ENCODE measurements around the gene FAM227B. TPM values are rescaled to one million over a fixed set of nuclear protein-coding genes. Genes with fewer than 3 reads are reported as not detected.

The FAM227B gene
- total and polyA plus RNA-seq, 2 of the 13 experiments (the other 11 are each of a cell fraction or from before 2014, with no cell fraction given): 1.9 to 2.6 TPM

DNA sequence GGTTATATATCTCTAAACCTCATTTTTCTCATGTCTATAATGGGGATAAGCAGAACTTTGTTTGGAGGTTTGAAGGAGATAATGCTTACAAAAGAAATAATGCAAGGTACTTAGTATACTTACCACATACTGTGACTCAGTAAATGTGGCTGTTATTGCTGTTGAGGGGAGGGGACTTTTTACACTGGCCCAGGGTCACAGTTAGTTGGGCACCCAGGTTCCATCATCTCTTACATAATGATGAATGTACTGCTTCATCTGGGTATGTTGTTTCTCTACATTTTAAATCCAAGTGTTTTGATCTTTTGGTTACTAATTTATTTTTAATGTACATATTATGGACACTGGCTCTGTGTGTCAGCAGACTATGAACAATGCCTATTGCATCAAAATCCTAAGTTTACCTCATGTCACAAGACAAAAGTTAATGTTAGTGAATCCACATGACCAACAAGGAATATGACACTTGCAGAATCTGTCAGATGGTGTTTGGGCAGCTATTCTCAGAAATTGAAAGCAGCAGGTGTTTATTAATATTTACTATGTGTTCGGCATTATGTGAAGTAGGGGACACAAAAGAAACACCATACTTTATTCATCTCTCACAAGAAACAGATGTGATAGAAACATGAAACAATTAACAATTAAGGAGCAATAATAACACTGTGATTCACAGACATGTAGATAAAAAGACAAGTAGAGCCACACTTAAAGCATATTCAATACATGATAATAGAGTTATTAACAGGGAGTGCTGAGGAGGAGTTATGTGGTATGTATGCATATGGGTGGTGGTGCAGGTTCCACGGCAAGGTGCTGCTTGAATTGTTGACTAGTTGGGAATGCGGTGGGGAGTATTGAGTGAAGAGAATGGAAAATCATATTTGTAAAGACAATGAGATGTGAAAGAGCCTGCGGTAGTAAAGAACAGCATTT is 340.8 kb downstream of the FAM227B start:
- POLR2A ChIA-PET: no interaction called here
- ATAC-seq (no peak), FAIRE-seq (no peak), DNase-seq (ENCODE audit: low spot score) (no peak)
- H3K9me3 ChIP-seq (ENCODE audit: low read length): no peaks in the 10 kb centered on the region
- no peaks in the 10 kb centered on the region for H3K4me1 ChIP-seq (ENCODE audit: insufficient read depth, low read length)
- no peak overlapping the region for H2AFZ ChIP-seq (ENCODE audit: low read length)
- H3K4me2 ChIP-seq (ENCODE audit: low read depth, low read length): no peak overlapping the region
- no peaks in the 10 kb centered on the region for H4K20me1 ChIP-seq (ENCODE audit: insufficient read depth, low read length)
- H3K79me2 ChIP-seq (ENCODE audit: insufficient read depth, low read length): no peaks in the 10 kb centered on the region
- CTCF ChIA-PET (ENCODE audit: low intra/inter-chr PET ratio, low total read pairs): no interaction called here
- no TSS peak for BruUV-seq (replicated peaks)
- in situ Hi-C loops (cut with HindIII; ENCODE audit: extremely low pct_ligation_motif_present, low pct_unique_long_range_greater_than_20kb) (no loop called here), intact Hi-C loops (cut with micrococcal nuclease; ENCODE audit: unreplicated experiment) (no loop called here)
- TF ChIP-seq KDM5B (CRISPR knock-in tag; IDR thresholded peaks at IDR 0.05; ENCODE audit: borderline replicate concordance) (no peak), PHF21A (CRISPR knock-in tag; IDR thresholded peaks at IDR 0.05) (no peak), ONECUT2 (CRISPR knock-in tag; IDR thresholded peaks at IDR 0.05) (no peak)
- H3K9ac ChIP-seq (ENCODE audit: insufficient read depth, low read depth, low read length): no peak overlapping the region
- no peak overlapping the region for H3K4me3 ChIP-seq (replicated peaks in 1 of 3; ENCODE audit: insufficient read depth in 1 of 3, low read depth in 2 of 3, low read length in 3 of 3)
- H3K36me3 ChIP-seq (replicated peaks in 1 of 2; ENCODE audit: control insufficient read depth in 1 of 2, insufficient read depth in 2 of 2, low read length in 2 of 2): peaks cover 7 to 16% of the 10 kb centered on the region in 2 experiments
- H3K27ac ChIP-seq (ENCODE audit: extremely low read length, insufficient read depth, low read length): no peak overlapping the region
- H3K27me3 ChIP-seq (ENCODE audit: control insufficient read depth in 1 of 2, insufficient read depth in 2 of 2, low read length in 2 of 2): no peaks in the 10 kb centered on the region
- WGBS (ENCODE audit: low lambda C conversion rate): 94% methylated on average over 4 of the region's 4 CpGs

GRCh38 chr15:49278751-49279150 is 341.9 kb downstream of the FAM227B start:
- DNase-seq (ENCODE audit: low spot score) (no peak), ATAC-seq (no peak), FAIRE-seq (no peak)
- H3K9me3 ChIP-seq (ENCODE audit: low read length): no peaks in the 10 kb centered on the region
- in situ Hi-C loops (cut with HindIII; ENCODE audit: extremely low pct_ligation_motif_present, low pct_unique_long_range_greater_than_20kb) (no loop called here), intact Hi-C loops (cut with micrococcal nuclease; ENCODE audit: unreplicated experiment) (no loop called here)
- H3K4me3 ChIP-seq (replicated peaks in 1 of 3; ENCODE audit: insufficient read depth in 1 of 3, low read depth in 2 of 3, low read length in 3 of 3): no peak overlapping the region
- no peak overlapping the region for H3K9ac ChIP-seq (ENCODE audit: insufficient read depth, low read depth, low read length)
- H3K27ac ChIP-seq (ENCODE audit: extremely low read length, insufficient read depth, low read length): no peak overlapping the region
- ChIA-PET CTCF (ENCODE audit: low intra/inter-chr PET ratio, low total read pairs) (no interaction called here), POLR2A (no interaction called here)
- no peak overlapping the region for H3K4me2 ChIP-seq (ENCODE audit: low read depth, low read length)
- H4K20me1 ChIP-seq (ENCODE audit: insufficient read depth, low read length): no peaks in the 10 kb centered on the region
- no peaks in the 10 kb centered on the region for H3K4me1 ChIP-seq (ENCODE audit: insufficient read depth, low read length)
- no peak overlapping the region for H2AFZ ChIP-seq (ENCODE audit: low read length)
- H3K36me3 ChIP-seq (replicated peaks in 1 of 2; ENCODE audit: control insufficient read depth in 1 of 2, insufficient read depth in 2 of 2, low read length in 2 of 2): peaks cover 4 to 13% of the 10 kb centered on the region in 2 experiments
- no TSS peak for BruUV-seq (replicated peaks)
- no peaks in the 10 kb centered on the region for H3K27me3 ChIP-seq (ENCODE audit: control insufficient read depth in 1 of 2, insufficient read depth in 2 of 2, low read length in 2 of 2)
- no peaks in the 10 kb centered on the region for H3K79me2 ChIP-seq (ENCODE audit: insufficient read depth, low read length)
- WGBS (ENCODE audit: low lambda C conversion rate): 98% methylated on average over 5 of the region's 5 CpGs
- TF ChIP-seq KDM5B (CRISPR knock-in tag; IDR thresholded peaks at IDR 0.05; ENCODE audit: borderline replicate concordance): no peak
- TF ChIP-seq ZFP90 (CRISPR knock-in tag; IDR thresholded peaks at IDR 0.05; ENCODE audit: borderline replicate concordance): no peak
- TF ChIP-seq ZNF749 (CRISPR knock-in tag; IDR thresholded peaks at IDR 0.05; ENCODE audit: borderline replicate concordance): no peak
- TF ChIP-seq ATF2 (CRISPR knock-in tag; IDR thresholded peaks at IDR 0.05): no peak
- TF ChIP-seq, protein P1, sequence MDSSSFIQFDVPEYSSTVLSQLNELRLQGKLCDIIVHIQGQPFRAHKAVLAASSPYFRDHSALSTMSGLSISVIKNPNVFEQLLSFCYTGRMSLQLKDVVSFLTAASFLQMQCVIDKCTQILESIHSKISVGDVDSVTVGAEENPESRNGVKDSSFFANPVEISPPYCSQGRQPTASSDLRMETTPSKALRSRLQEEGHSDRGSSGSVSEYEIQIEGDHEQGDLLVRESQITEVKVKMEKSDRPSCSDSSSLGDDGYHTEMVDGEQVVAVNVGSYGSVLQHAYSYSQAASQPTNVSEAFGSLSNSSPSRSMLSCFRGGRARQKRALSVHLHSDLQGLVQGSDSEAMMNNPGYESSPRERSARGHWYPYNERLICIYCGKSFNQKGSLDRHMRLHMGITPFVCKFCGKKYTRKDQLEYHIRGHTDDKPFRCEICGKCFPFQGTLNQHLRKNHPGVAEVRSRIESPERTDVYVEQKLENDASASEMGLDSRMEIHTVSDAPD (CRISPR knock-in tag; IDR thresholded peaks at IDR 0.05): no peak
- TF ChIP-seq PHF21A (CRISPR knock-in tag; IDR thresholded peaks at IDR 0.05): no peak
- TF ChIP-seq, protein P2, sequence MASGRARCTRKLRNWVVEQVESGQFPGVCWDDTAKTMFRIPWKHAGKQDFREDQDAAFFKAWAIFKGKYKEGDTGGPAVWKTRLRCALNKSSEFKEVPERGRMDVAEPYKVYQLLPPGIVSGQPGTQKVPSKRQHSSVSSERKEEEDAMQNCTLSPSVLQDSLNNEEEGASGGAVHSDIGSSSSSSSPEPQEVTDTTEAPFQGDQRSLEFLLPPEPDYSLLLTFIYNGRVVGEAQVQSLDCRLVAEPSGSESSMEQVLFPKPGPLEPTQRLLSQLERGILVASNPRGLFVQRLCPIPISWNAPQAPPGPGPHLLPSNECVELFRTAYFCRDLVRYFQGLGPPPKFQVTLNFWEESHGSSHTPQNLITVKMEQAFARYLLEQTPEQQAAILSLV (CRISPR knock-in tag; IDR thresholded peaks at IDR 0.05; ENCODE audit: borderline replicate concordance): no peak
- TF ChIP-seq BRD4 (CRISPR knock-in tag; IDR thresholded peaks at IDR 0.05): no peak
- no peak for TF ChIP-seq CEBPG (CRISPR knock-in tag; IDR thresholded peaks at IDR 0.05)
- no peak for TF ChIP-seq MED13 (CRISPR knock-in tag; IDR thresholded peaks at IDR 0.05)
- no peak for TF ChIP-seq ZNF550 (CRISPR knock-in tag; IDR thresholded peaks at IDR 0.05; ENCODE audit: borderline replicate concordance)
- TF ChIP-seq E2F5 (CRISPR knock-in tag; conservative IDR thresholded peaks at IDR 0.05): no peak

Data from HepG2 (cell line).